DND-41 (cell line): ENCODE results near the gene OR51Q1.
A peak's percentile ranks its signal among the peaks of the same experiment; 100 is the strongest.

Experiments used
- ATAC-seq: fragments of 200-7000 bp; cut with Tn5 transposase; 3 replicates; pipeline ENCODE4 v1.9.1; 2021; ENCODE audit warnings: low read depth; ENCODE audit not compliant: insufficient read depth
- DNase-seq: peaks from one replicate; pipeline ENCODE4 v3.0.0-alpha.2; 2020
- H2AFZ ChIP-seq: 2 replicates; pipeline ENCODE4 v1.6.0; 2012; ENCODE audit warnings: low read depth, low read length
- H3K27ac ChIP-seq: 2 replicates; pipeline ENCODE4 v1.5.1; 2012; ENCODE audit warnings: low read length, inconsistent platforms
- H3K27me3 ChIP-seq: fragments of 200-600 bp; sonication (generic); 2 replicates; pipeline ENCODE4 v1.6.0; 2012; ENCODE audit warnings: low read length, mild to moderate bottlenecking, inconsistent platforms; ENCODE audit not compliant: insufficient read depth, poor library complexity
- H3K36me3 ChIP-seq: 2 replicates; pipeline ENCODE4 v1.5.1; 2012; ENCODE audit warnings: low read length, inconsistent platforms; ENCODE audit not compliant: insufficient read depth
- H3K4me1 ChIP-seq: 2 replicates; pipeline ENCODE4 v1.5.1; 2012; ENCODE audit warnings: mild to moderate bottlenecking, low read length; ENCODE audit not compliant: insufficient read depth
- H3K4me2 ChIP-seq: 2 replicates; pipeline ENCODE4 v1.6.0; 2012; ENCODE audit warnings: mild to moderate bottlenecking, moderate library complexity, low read length, inconsistent platforms; ENCODE audit not compliant: insufficient read depth
- H3K4me3 ChIP-seq, 2 experiments: fragments of 200-600 bp in 1 of 2; shearing (Covaris generic) in 1 of 2; 2 replicates each; pipeline ENCODE4 v1.5.1; 2012 to 2016; ENCODE audit warnings: inconsistent platforms in 2 of 2, low read length in 2 of 2, mild to moderate bottlenecking in 2 of 2, low read depth in 1 of 2, moderate library complexity in 1 of 2
- H3K79me2 ChIP-seq: 2 replicates; pipeline ENCODE4 v1.6.0; 2012; ENCODE audit warnings: low read length, inconsistent platforms; ENCODE audit not compliant: insufficient read depth
- H3K9ac ChIP-seq: 2 replicates; pipeline ENCODE4 v1.6.0; 2012; ENCODE audit warnings: low read depth, mild to moderate bottlenecking, inconsistent platforms, low read length, moderate library complexity
- H3K9me3 ChIP-seq: 2 replicates; pipeline ENCODE4 v1.5.1; 2012; ENCODE audit warnings: low read length, moderate library complexity, mild to moderate bottlenecking, inconsistent platforms; ENCODE audit not compliant: insufficient read depth, severe bottlenecking
- H4K20me1 ChIP-seq: 2 replicates; pipeline ENCODE4 v1.6.0; 2012; ENCODE audit warnings: low read length; ENCODE audit not compliant: insufficient read depth
- EZH2 ChIP-seq: IDR thresholded peaks from 3 replicates; pipeline ENCODE4 v1.6.1; 2012; ENCODE audit warnings: borderline replicate concordance, low read depth, mild to moderate bottlenecking, moderate library complexity, low read length, inconsistent platforms; ENCODE audit not compliant: severe bottlenecking
- TF ChIP-seq, protein P1 (sequence below): IDR thresholded peaks from 2 replicates; pipeline ENCODE4 v1.5.1; 2012; ENCODE audit warnings: borderline replicate concordance, low read length, moderate library complexity, mild to moderate bottlenecking; ENCODE audit not compliant: poor library complexity, severe bottlenecking; ENCODE audit errors: extremely low read depth

OR51Q1 gene, protein sequence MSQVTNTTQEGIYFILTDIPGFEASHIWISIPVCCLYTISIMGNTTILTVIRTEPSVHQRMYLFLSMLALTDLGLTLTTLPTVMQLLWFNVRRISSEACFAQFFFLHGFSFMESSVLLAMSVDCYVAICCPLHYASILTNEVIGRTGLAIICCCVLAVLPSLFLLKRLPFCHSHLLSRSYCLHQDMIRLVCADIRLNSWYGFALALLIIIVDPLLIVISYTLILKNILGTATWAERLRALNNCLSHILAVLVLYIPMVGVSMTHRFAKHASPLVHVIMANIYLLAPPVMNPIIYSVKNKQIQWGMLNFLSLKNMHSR

DNA sequence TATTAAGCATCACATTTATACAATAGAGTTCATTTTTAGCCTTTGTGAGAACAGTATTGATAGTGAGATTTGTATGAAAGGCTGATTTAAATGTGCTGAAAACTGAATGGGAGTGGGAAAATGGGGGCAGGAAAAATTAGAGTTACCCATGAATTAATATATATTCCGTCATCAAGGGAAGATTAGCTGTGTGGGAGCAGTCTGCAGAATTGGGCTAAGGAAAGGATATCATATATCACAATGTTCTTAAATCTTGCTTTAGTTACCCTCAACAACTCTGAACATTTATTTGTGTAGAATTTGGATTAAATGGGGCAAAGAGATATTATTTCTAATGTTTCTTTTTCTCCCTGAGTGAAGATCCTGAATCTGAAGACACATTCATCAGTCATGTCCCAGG, at the start of gene OR51Q1:
Gene OR51Q1 (plus strand): TSS at position 301 of the 400 bp plus-strand sequence. CDS start 90 bp downstream, at position 391.
- TF ChIP-seq EZH2 = no peak
- TF ChIP-seq, protein P1, sequence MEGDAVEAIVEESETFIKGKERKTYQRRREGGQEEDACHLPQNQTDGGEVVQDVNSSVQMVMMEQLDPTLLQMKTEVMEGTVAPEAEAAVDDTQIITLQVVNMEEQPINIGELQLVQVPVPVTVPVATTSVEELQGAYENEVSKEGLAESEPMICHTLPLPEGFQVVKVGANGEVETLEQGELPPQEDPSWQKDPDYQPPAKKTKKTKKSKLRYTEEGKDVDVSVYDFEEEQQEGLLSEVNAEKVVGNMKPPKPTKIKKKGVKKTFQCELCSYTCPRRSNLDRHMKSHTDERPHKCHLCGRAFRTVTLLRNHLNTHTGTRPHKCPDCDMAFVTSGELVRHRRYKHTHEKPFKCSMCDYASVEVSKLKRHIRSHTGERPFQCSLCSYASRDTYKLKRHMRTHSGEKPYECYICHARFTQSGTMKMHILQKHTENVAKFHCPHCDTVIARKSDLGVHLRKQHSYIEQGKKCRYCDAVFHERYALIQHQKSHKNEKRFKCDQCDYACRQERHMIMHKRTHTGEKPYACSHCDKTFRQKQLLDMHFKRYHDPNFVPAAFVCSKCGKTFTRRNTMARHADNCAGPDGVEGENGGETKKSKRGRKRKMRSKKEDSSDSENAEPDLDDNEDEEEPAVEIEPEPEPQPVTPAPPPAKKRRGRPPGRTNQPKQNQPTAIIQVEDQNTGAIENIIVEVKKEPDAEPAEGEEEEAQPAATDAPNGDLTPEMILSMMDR = no peak
- Histone ChIP-seq H3K27me3 (peaks cover 12% of the 10 kb centered on the region), H3K4me1 (no peaks in the 10 kb centered on the region), H3K27ac (no peak within 1 kb of the TSS), H4K20me1 (no peaks in the 10 kb centered on the region), H3K79me2 (no peaks in the 10 kb centered on the region), H3K4me2 (no peak within 1 kb of the TSS), H3K9ac (no peak within 1 kb of the TSS), H3K36me3 (no peaks in the 10 kb centered on the region), H2AFZ (no peak within 1 kb of the TSS), H3K4me3 (no peak within 1 kb of the TSS), H3K9me3 (no peaks in the 10 kb centered on the region)
- no peak for ATAC-seq
- DNase-seq = no peak

DNA sequence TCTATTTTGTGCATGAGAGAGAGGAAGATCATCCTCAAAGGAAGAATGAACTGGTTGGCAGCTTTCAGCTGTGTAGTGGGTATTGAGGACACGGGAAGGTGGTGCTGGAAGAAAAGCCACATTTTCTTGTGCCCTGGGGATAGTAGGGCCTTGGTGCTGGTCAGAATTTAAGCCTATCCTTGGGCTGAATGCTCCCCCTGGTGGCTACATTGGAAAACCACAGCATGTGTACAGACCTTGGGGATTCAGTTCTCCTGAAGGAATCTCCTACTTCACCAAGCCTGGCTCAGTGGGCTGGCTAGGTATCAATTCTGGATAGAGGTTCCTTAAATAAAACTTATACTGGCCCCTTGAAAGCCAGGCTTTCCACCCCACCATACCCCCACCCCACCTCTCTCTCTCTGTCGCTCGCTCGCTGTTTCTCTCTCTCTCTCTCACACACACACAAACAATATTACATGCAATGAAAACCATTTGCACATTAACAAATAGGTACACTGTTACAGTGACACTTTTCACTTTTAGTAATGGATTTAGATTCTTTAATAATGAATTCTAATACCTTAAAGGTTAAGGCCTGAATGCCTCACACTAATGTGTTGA, 41.1 kb upstream of the OR51Q1 start:
- Histone ChIP-seq H3K36me3 (no peaks in the 10 kb centered on the region), H3K4me2 (no peak overlapping the region), H3K79me2 (no peaks in the 10 kb centered on the region), H3K4me3 (no peak overlapping the region), H2AFZ (no peak overlapping the region), H3K9me3 (no peaks in the 10 kb centered on the region), H3K27ac (no peak overlapping the region), H3K27me3 (peaks cover 2% of the 10 kb centered on the region), H3K4me1 (no peaks in the 10 kb centered on the region), H3K9ac (no peak overlapping the region), H4K20me1 (no peaks in the 10 kb centered on the region)
- no peak for TF ChIP-seq EZH2
- TF ChIP-seq, protein P1 = peak; percentile 75
- peak; percentile 66; the same call in 2 of the 3 replicates for ATAC-seq
- DNase-seq = peak; percentile 42

DNA sequence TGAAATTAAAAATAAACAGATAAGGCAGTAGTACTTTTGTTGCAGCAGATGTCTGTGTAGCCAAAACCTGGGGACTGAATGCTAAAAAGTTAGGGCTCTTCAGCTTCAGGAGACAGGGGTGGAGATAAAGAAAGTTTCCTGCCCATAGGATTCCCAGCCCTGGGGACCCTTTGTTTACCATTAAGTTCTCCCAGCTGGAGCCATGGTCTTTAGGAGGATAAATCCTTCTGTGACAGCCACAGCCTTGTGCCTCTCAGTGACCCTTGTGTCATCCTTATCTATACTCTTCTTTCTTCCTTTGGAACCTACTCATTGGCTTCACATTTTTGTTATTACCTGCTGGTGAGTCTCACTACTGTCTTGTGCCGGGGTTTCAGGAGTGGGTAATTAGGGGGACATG, 38.3 kb upstream of the OR51Q1 start, which contains the start of gene OR51M1:
Gene OR51M1 (plus strand): TSS at position 237 of the 400 bp plus-strand sequence. CDS start 5,587 bp downstream, outside the sequence.
- Histone ChIP-seq H2AFZ (no peak within 1 kb of the TSS), H3K9ac (no peak within 1 kb of the TSS), H3K4me3 (no peak within 1 kb of the TSS), H3K4me2 (no peak within 1 kb of the TSS), H3K79me2 (no peaks in the 10 kb centered on the region), H3K27me3 (peaks cover 2% of the 10 kb centered on the region), H3K9me3 (no peaks in the 10 kb centered on the region), H3K27ac (no peak within 1 kb of the TSS), H3K36me3 (no peaks in the 10 kb centered on the region), H4K20me1 (no peaks in the 10 kb centered on the region), H3K4me1 (no peaks in the 10 kb centered on the region)
- TF ChIP-seq, protein P1 = no peak
- TF ChIP-seq EZH2 = no peak
- DNase-seq (no peak), ATAC-seq (no peak)
